Neural cell (in vitro differentiated cells): Measurements from ENCODE around the gene PANX2. TPM values are rescaled to one million over a fixed set of nuclear protein-coding genes. Genes with fewer than 3 reads are reported as not detected.

Experiments
- H2AFZ ChIP-seq: fragments of 200-600, 300-800 bp; sonication (generic), shearing (Covaris generic); 2 replicates; pipeline ENCODE4 v1.6.0; 2014; ENCODE audit warnings: low read depth, mild to moderate bottlenecking, antibody characterized with exemption, low read length, moderate library complexity
- H3F3A ChIP-seq: fragments of 200-600 bp; shearing (Covaris generic); 2 replicates; pipeline ENCODE4 v1.6.1; 2016; ENCODE audit warnings: mild to moderate bottlenecking, moderate library complexity, mixed read lengths, antibody characterized with exemption, low read length; ENCODE audit not compliant: insufficient read depth, poor library complexity, severe bottlenecking
- H3K27ac ChIP-seq: fragments of 200-600, 300-800 bp; sonication (generic), shearing (Covaris generic); 2 replicates; pipeline ENCODE4 v1.5.1; 2014; ENCODE audit warnings: mild to moderate bottlenecking, low read length, moderate library complexity
- H3K27me3 ChIP-seq: fragments of 300-800, 200-600 bp; sonication (generic), shearing (Covaris generic); 2 replicates; pipeline ENCODE4 v1.6.0; 2014; ENCODE audit warnings: mild to moderate bottlenecking, low read depth, low read length, moderate library complexity; ENCODE audit not compliant: insufficient read depth
- H3K36me3 ChIP-seq: fragments of 300-800, 200-600 bp; sonication (generic), shearing (Covaris generic); 2 replicates; pipeline ENCODE4 v1.5.1; 2014; ENCODE audit warnings: mild to moderate bottlenecking, antibody characterized with exemption, low read length, moderate library complexity; ENCODE audit not compliant: insufficient read depth
- H3K4me2 ChIP-seq: fragments of 300-800, 200-600 bp; sonication (generic), shearing (Covaris generic); 2 replicates; pipeline ENCODE4 v1.6.0; 2014; ENCODE audit warnings: mild to moderate bottlenecking, low read length
- H3K4me3 ChIP-seq: fragments of 300-800, 200-600 bp; sonication (generic), shearing (Covaris generic); 2 replicates; pipeline ENCODE4 v1.5.1; 2014; ENCODE audit warnings: mild to moderate bottlenecking, low read length, moderate library complexity
- H3K79me2 ChIP-seq: fragments of 200-600 bp; shearing (Covaris generic); replicated peaks from 2 replicates; pipeline ENCODE4 v1.6.0; 2014; ENCODE audit warnings: mild to moderate bottlenecking, low read length, moderate library complexity; ENCODE audit not compliant: insufficient read depth
- H3K9ac ChIP-seq: fragments of 300-800, 200-600 bp; sonication (generic), shearing (Covaris generic); 2 replicates; pipeline ENCODE4 v1.6.1; 2016; ENCODE audit warnings: mild to moderate bottlenecking, low read length, mixed read lengths
- H3K9me2 ChIP-seq: fragments of 200-600 bp; shearing (Covaris generic); 2 replicates; pipeline ENCODE4 v1.6.1; 2016; ENCODE audit warnings: mild to moderate bottlenecking, low read length, mixed read lengths; ENCODE audit not compliant: insufficient read depth
- H3K9me3 ChIP-seq: fragments of 200-600, 300-800 bp; sonication (generic), shearing (Covaris generic); 2 replicates; pipeline ENCODE4 v1.6.1; 2016; ENCODE audit warnings: mild to moderate bottlenecking, mixed run types, low read length, moderate library complexity, mixed read lengths
- H4K20me1 ChIP-seq: fragments of 200-600 bp; shearing (Covaris generic); 2 replicates; pipeline ENCODE4 v1.6.1; 2016; ENCODE audit warnings: mild to moderate bottlenecking, mixed run types; ENCODE audit not compliant: insufficient read depth
- EP300 ChIP-seq: fragments of 450-650 bp; conservative IDR thresholded peaks from 2 replicates; pipeline ENCODE4 v1.6.1; 2014; ENCODE audit warnings: antibody characterized with exemption, mild to moderate bottlenecking, moderate library complexity; ENCODE audit not compliant: poor library complexity, severe bottlenecking
- EZH2 ChIP-seq: fragments of 200-600, 300-800 bp; shearing (Covaris generic), sonication (generic); IDR thresholded peaks from 2 replicates; pipeline ENCODE4 v1.6.1; 2014; ENCODE audit warnings: antibody characterized with exemption, low read length, borderline replicate concordance, mild to moderate bottlenecking; ENCODE audit not compliant: insufficient read depth, poor library complexity, severe bottlenecking
- MXI1 ChIP-seq: fragments of 450-650 bp; conservative IDR thresholded peaks from 2 replicates; pipeline ENCODE4 v1.6.1; 2014; ENCODE audit warnings: antibody characterized with exemption, mild to moderate bottlenecking; ENCODE audit not compliant: poor library complexity, severe bottlenecking
- POLR2AphosphoS5 ChIP-seq: IDR thresholded peaks from 2 replicates; pipeline ENCODE4 v1.6.1; 2012
- RAD21 ChIP-seq: fragments of 450-650 bp; conservative IDR thresholded peaks from 2 replicates; pipeline ENCODE4 v1.6.1; 2014; ENCODE audit warnings: antibody characterized with exemption, mild to moderate bottlenecking, moderate library complexity
- REST ChIP-seq: IDR thresholded peaks from 2 replicates; pipeline ENCODE4 v1.6.1; 2012; ENCODE audit warnings: borderline replicate concordance
- SMC3 ChIP-seq: fragments of 450-650 bp; conservative IDR thresholded peaks from 2 replicates; pipeline ENCODE4 v1.6.1; 2014; ENCODE audit warnings: antibody characterized with exemption, mild to moderate bottlenecking, moderate library complexity; ENCODE audit not compliant: poor library complexity
- TAF1 ChIP-seq: IDR thresholded peaks from 2 replicates; pipeline ENCODE4 v1.6.1; 2012; ENCODE audit warnings: low read depth
- polyA plus RNA-seq: library from polyadenylated mRNA; depleted of rRNA; stranded (reverse); fragments of >200 nt; gene quantifications from 2 replicates; pipeline ENCODE4 v1.2.3, GENCODE V29; 2014
- TF ChIP-seq, protein P1 (sequence below): fragments of 450-650 bp; IDR thresholded peaks from 2 replicates; pipeline ENCODE4 v1.5.1; 2014; ENCODE audit warnings: antibody characterized with exemption, mild to moderate bottlenecking, moderate library complexity; ENCODE audit not compliant: poor library complexity, severe bottlenecking

The PANX2 gene
- polyA plus RNA-seq, 1 donor from 2014 or later = 3.4 TPM

DNA sequence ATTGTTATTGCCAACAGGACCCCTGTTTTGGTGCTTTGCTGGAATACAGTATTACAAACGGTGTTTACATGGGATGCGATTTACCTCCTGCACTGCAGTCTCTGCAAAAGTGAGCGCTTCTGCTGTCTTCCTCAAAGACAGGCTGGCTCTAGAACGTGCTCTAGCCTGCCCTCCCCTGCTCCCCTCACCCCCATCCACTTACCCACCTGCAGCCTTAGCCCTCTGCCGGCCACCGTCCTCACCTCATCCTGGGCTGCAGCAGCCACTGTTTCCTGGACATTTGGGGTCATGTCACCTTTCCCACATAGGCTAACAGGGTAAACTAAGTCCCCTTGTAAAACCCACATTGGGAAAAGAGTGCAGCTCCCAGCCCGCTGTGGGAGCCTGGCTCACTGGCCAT lies 9.6 kb upstream of the PANX2 start:
- H4K20me1 ChIP-seq = no peaks in the 10 kb centered on the region
- H3K27me3 ChIP-seq = no peaks in the 10 kb centered on the region
- no peaks in the 10 kb centered on the region for H3K9me3 ChIP-seq
- H3K79me2 ChIP-seq = no peaks in the 10 kb centered on the region
- H3F3A ChIP-seq = no peaks in the 10 kb centered on the region
- no peak overlapping the region for H3K4me3 ChIP-seq
- H3K4me2 ChIP-seq = no peak overlapping the region
- H3K36me3 ChIP-seq = no peaks in the 10 kb centered on the region
- H3K9me2 ChIP-seq = no peaks in the 10 kb centered on the region
- no peak overlapping the region for H3K27ac ChIP-seq
- H2AFZ ChIP-seq = no peak overlapping the region
- TF ChIP-seq, protein P1, sequence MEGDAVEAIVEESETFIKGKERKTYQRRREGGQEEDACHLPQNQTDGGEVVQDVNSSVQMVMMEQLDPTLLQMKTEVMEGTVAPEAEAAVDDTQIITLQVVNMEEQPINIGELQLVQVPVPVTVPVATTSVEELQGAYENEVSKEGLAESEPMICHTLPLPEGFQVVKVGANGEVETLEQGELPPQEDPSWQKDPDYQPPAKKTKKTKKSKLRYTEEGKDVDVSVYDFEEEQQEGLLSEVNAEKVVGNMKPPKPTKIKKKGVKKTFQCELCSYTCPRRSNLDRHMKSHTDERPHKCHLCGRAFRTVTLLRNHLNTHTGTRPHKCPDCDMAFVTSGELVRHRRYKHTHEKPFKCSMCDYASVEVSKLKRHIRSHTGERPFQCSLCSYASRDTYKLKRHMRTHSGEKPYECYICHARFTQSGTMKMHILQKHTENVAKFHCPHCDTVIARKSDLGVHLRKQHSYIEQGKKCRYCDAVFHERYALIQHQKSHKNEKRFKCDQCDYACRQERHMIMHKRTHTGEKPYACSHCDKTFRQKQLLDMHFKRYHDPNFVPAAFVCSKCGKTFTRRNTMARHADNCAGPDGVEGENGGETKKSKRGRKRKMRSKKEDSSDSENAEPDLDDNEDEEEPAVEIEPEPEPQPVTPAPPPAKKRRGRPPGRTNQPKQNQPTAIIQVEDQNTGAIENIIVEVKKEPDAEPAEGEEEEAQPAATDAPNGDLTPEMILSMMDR = no peak
- no peak for TF ChIP-seq MXI1
- TF ChIP-seq SMC3 = no peak
- TF ChIP-seq TAF1 = no peak
- no peak for TF ChIP-seq POLR2AphosphoS5
- TF ChIP-seq RAD21 = no peak
- TF ChIP-seq EP300 = no peak
- no peak for TF ChIP-seq REST
- TF ChIP-seq EZH2 = no peak
- no peak overlapping the region for H3K9ac ChIP-seq

DNA sequence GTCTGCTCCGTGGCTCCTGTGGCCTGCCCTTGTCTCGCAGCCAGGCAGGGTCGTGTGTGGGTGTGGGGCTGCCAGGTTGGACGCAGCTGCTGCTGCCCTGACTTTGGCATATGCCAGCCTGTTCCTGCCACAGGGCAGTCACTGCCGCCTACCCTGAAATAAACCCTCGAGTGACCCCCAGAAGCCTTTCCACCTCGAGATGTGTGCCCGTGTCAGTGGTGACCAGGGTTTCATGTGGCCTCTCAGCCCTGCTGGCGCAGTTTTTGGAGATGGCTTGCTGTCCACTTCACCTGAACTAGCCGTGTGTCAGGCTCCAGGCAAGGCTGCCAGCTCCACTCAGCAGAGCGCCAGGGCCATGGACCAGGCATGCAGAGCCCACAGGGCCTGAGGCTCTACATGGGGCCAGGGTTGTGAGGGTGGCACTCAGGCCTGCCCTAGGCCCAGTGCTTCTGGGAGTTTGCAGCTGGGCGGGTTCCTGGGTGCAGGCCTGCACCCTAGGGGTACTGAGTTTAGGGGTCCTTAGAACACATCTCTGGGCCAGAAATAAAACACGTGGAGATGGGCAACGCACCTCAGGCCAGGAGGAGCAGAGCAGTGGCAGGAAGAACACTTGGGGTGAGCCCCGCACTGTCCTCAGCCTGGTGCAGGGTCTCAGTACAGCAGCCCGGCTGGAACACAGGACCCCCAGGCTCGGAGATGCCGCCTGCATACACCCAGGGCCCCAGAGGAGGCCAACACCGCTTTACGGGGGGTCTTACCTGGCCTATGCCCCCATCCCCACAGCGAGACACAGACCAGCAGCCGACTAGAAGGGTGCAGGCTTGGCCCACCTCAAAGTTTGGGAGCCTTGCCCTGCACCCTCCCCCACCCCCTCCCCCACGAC lies 8.8 kb upstream of the PANX2 start:
- no peak for TF ChIP-seq EP300
- TF ChIP-seq SMC3 = no peak
- no peak for TF ChIP-seq REST
- no peak for TF ChIP-seq POLR2AphosphoS5
- no peak for TF ChIP-seq EZH2
- no peak for TF ChIP-seq MXI1
- TF ChIP-seq TAF1 = no peak
- TF ChIP-seq, protein P1 = no peak
- TF ChIP-seq RAD21 = no peak
- Histone ChIP-seq H2AFZ (no peak overlapping the region), H3K9ac (no peak overlapping the region), H3F3A (no peaks in the 10 kb centered on the region), H3K9me2 (no peaks in the 10 kb centered on the region), H3K9me3 (no peaks in the 10 kb centered on the region), H3K27me3 (no peaks in the 10 kb centered on the region), H4K20me1 (no peaks in the 10 kb centered on the region), H3K27ac (no peak overlapping the region), H3K79me2 (no peaks in the 10 kb centered on the region), H3K36me3 (no peaks in the 10 kb centered on the region), H3K4me3 (no peak overlapping the region), H3K4me2 (no peak overlapping the region)
